ENCODE data around the gene BFSP1.

DNA sequence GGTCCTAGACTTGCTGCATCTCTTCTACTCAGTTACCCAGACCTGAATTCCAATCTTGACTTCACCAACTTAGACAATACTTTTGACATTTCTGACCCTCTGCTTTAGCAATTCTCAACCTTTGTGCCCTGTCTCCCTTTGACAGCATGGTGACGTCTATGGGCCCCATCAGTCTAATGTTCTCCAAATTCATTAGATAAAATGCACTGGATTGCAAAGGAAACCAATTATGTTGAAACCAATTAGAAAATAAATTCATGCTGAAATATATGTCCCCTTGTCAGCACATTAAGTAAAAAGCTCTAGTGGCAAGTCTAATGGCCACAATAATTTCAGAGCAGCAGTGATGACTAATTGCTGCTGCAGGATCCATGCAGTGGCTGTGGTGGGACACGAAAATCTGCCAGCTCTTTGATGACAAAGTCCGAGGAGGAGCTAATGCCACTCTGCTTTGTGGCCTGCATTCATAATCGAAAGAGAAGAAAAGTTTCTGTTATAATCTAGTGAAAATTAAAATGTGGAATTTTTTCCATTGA is 64.0 kb downstream of the BFSP1 start:
- no peak for TF ChIP-seq ZNF292 (tag by site-specific recombination; IDR thresholded peaks at IDR 0.05; ENCODE audit: borderline replicate concordance, low read depth)
- TF ChIP-seq, protein P1, sequence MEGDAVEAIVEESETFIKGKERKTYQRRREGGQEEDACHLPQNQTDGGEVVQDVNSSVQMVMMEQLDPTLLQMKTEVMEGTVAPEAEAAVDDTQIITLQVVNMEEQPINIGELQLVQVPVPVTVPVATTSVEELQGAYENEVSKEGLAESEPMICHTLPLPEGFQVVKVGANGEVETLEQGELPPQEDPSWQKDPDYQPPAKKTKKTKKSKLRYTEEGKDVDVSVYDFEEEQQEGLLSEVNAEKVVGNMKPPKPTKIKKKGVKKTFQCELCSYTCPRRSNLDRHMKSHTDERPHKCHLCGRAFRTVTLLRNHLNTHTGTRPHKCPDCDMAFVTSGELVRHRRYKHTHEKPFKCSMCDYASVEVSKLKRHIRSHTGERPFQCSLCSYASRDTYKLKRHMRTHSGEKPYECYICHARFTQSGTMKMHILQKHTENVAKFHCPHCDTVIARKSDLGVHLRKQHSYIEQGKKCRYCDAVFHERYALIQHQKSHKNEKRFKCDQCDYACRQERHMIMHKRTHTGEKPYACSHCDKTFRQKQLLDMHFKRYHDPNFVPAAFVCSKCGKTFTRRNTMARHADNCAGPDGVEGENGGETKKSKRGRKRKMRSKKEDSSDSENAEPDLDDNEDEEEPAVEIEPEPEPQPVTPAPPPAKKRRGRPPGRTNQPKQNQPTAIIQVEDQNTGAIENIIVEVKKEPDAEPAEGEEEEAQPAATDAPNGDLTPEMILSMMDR (tag by site-specific recombination; IDR thresholded peaks at IDR 0.05): no peak
- no peak for TF ChIP-seq ZNF585B (tag by site-specific recombination; IDR thresholded peaks at IDR 0.05)
- no peak for TF ChIP-seq ZNF660 (tag by site-specific recombination; IDR thresholded peaks at IDR 0.05)
- TF ChIP-seq ZNF76 (tag by site-specific recombination; IDR thresholded peaks at IDR 0.05; ENCODE audit: borderline replicate concordance, low read depth): no peak
